ENCODE results near the gene ENOPH1.
"Not testable (repeated sequence)": the region's sequence is repeated elsewhere in the genome, so short reads cannot be mapped to it uniquely, and the experiment has no call there.

ENOPH1 gene

DNA sequence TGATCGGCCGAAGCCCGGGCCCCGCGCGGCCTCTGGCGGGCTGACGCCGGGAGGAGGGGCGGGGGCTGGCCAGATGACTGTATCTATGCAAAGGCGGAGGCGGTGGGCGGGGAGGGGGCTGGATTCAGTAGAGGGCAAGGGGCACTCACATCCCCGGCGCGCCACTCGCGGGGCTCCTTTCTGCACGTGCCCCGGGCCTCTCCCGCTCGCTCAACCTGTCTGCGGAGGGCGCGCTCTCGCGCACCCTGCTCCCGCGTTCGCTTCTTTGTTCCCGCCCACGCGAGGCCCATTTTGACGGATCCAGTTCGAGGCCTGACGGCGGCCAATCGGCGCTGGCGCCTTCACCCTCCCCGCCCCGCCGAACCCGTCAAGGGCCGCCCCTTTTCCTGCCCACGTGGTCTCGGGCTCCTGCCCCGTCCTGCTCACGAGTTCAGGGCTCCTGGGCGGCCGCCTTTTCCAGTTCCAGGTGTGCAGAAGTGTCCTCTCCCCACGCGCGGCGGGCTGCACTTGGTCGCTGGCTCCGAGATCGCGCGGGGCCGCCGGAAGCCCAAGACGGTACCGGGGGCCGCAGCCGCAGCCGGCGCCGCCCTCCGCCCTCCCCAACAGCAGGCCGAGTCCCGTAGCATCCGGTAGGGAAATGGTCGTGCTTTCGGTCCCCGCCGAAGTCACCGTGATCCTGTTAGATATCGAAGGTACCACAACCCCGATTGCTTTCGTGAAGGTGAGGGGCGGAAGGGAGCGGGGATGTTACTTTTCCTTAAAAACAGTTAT is at the start of gene ENOPH1, which contains the start of gene HNRNPDL:
TSS of gene ENOPH1 (plus strand) at position 398 of the 771 bp plus-strand sequence. CDS start at position 638, 240 bp downstream.
TSS of gene HNRNPDL (minus strand) at position 270 of the 771 bp plus-strand sequence. CDS start 772 bp downstream, outside the sequence.
- H3K36me3 ChIP-seq (ENCODE audit: control insufficient read depth, insufficient read depth, low read length) = peaks cover 46% of the 10 kb centered on the region
- no peaks in the 10 kb centered on the region for H3K27me3 ChIP-seq (ENCODE audit: control insufficient read depth, insufficient read depth, low read length)
- H3K9me3 ChIP-seq (ENCODE audit: control insufficient read depth, insufficient read depth, low read depth, low read length) = no peaks in the 10 kb centered on the region
- peak within 1 kb of the TSS; percentile 100 for H3K9ac ChIP-seq (ENCODE audit: low read length)
- peak within 1 kb of the TSS; percentile 97 for H3K27ac ChIP-seq (ENCODE audit: low read depth, low read length)
- peaks cover 3% of the 10 kb centered on the region; the same call in 1 of the 2 replicates for H3K4me1 ChIP-seq (ENCODE audit: control insufficient read depth, insufficient read depth, low read length)
- H3K4me3 ChIP-seq (ENCODE audit: low read depth, low read length) = peak within 1 kb of the TSS; percentile 85

DNA sequence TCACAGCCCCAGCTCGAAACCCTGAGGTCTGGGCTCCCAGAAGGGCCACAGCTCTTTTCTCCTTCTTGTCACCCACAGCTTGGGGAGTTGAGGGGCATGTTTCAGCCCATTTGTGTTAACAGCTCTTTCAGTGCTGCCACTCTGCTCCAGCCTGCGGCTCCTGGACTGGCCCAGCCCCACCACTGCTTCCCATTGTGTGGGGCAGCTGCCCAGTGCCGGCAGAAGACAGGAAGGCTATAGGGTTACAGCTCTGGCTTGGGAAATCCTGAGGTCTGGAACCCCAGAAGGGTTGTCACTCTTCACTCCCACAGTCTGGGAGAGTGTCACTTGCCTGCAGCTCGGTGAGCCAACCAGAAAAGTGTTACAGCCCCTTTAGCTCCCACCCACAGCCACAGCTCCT is 49.6 kb upstream of the ENOPH1 start:
- Histone ChIP-seq H3K4me1 (ENCODE audit: control insufficient read depth, insufficient read depth, low read length) (peaks cover 3% of the 10 kb centered on the region; the same call in 1 of the 2 replicates), H3K27me3 (ENCODE audit: control insufficient read depth, insufficient read depth, low read length) (no peaks in the 10 kb centered on the region), H3K4me3 (ENCODE audit: low read depth, low read length) (no peak overlapping the region), H3K9me3 (ENCODE audit: control insufficient read depth, insufficient read depth, low read depth, low read length) (peaks cover 12% of the 10 kb centered on the region), H3K9ac (ENCODE audit: low read length) (no peak overlapping the region), H3K36me3 (ENCODE audit: control insufficient read depth, insufficient read depth, low read length) (no peaks in the 10 kb centered on the region; the same call in 1 of the 2 replicates), H3K27ac (ENCODE audit: low read depth, low read length) (no peak overlapping the region)

DNA sequence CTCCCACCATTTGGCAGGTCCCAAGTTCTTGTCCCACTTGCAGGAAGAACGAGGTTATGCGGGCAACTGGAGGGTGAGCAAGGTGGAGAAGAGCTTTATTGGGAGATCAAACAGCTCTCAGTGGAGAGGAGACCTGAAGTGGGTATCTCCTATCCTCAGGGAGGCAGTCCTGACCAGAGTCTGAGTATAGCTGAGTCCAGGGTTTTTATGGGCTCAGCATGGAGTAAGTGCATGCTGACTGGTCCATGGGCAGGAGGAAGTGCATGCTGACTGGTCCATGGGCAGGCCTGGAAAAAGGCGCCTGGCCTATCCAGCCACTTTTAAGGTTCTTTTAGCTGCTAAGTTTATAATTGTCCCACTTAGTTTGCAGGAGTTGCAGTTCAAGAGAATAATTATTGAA is 49.2 kb upstream of the ENOPH1 start:
- H3K27me3 ChIP-seq (ENCODE audit: control insufficient read depth, insufficient read depth, low read length) = no peaks in the 10 kb centered on the region
- no peak overlapping the region for H3K9ac ChIP-seq (ENCODE audit: low read length)
- peaks cover 16% of the 10 kb centered on the region for H3K9me3 ChIP-seq (ENCODE audit: control insufficient read depth, insufficient read depth, low read depth, low read length)
- no peaks in the 10 kb centered on the region; the same call in 1 of the 2 replicates for H3K36me3 ChIP-seq (ENCODE audit: control insufficient read depth, insufficient read depth, low read length)
- H3K27ac ChIP-seq (ENCODE audit: low read depth, low read length) = no peak overlapping the region
- no peaks in the 10 kb centered on the region for H3K4me1 ChIP-seq (ENCODE audit: control insufficient read depth, insufficient read depth, low read length)
- H3K4me3 ChIP-seq (ENCODE audit: low read depth, low read length) = no peak overlapping the region

DNA sequence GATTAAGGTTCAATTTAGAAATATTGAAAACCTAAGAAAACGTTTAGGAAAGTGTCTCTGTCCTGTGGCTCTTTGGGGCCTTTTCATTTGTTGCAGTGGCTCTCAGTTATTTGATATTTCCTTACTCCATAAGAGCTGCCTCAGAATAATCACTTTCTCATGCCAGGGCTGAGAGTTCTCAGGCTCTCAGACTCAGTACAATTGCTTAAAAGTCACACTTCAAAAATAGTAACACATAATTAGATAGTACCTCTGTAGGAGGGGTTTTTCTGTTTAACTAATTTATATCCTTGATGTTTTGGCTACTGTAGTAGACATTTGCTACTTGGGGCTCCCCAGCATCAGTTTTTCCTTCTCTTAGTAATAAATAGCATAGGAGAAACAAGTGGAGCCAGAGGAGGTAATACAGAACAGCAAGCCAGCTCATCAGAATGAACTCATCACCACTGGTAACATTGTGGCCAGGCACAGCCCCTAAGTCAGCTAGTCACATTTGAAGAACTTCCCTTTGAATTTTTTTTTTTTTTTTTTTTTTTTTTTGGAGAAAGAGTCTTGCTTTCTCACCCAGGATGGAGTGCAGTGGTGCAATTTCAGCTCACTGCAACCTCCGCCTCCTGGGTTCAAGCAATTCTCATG is 48.6 kb upstream of the ENOPH1 start:
- Histone ChIP-seq H3K9ac (ENCODE audit: low read length) (no peak overlapping the region), H3K27ac (ENCODE audit: low read depth, low read length) (no peak overlapping the region), H3K36me3 (ENCODE audit: control insufficient read depth, insufficient read depth, low read length) (no peaks in the 10 kb centered on the region), H3K9me3 (ENCODE audit: control insufficient read depth, insufficient read depth, low read depth, low read length) (peaks cover 18% of the 10 kb centered on the region), H3K4me3 (ENCODE audit: low read depth, low read length) (no peak overlapping the region), H3K27me3 (ENCODE audit: control insufficient read depth, insufficient read depth, low read length) (no peaks in the 10 kb centered on the region), H3K4me1 (ENCODE audit: control insufficient read depth, insufficient read depth, low read length) (no peaks in the 10 kb centered on the region)

DNA sequence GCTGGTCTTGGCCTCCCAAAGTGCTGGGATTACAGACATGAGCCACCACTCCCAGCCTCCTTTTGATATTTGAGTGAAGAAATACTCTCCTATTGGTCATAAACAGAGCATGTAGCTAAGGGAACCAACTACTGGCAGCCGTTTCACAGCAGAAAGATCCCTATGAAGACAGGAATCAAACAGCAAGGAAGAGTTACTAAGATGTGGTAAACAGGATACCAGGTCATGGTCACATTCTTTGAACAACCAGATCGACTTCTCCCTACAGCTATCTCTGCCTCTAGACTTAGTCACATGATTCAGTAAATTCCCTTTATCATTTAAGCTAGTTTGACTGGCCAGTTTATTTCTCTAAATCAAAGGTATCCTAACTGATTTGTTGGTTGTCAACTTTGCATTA is 47.6 kb upstream of the ENOPH1 start:
- Histone ChIP-seq H3K4me1 (ENCODE audit: control insufficient read depth, insufficient read depth, low read length) (no peaks in the 10 kb centered on the region), H3K27me3 (ENCODE audit: control insufficient read depth, insufficient read depth, low read length) (no peaks in the 10 kb centered on the region), H3K9me3 (ENCODE audit: control insufficient read depth, insufficient read depth, low read depth, low read length) (peaks cover 19% of the 10 kb centered on the region), H3K27ac (ENCODE audit: low read depth, low read length) (no peak overlapping the region), H3K36me3 (ENCODE audit: control insufficient read depth, insufficient read depth, low read length) (no peaks in the 10 kb centered on the region), H3K4me3 (ENCODE audit: low read depth, low read length) (no peak overlapping the region), H3K9ac (ENCODE audit: low read length) (no peak overlapping the region)

DNA sequence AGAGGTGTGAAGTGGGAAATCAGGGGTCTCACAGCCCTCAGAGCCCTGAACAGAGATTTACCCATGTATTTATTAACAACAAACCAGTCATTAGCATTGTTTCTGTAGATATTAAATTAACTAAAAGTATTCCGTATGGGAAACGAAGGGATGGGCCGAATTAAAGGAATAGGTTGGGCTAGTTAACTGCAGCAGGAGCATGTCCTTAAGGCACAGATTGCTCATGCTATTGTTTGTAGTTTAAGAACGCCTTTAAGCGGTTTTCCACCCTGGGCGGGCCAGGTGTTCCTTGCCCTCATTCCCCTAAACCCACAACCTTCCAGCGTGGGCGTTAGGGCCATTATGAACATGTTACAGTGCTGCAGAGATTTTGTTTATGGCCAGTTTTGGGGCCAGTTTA is 44.1 kb upstream of the ENOPH1 start:
- not testable (repeated sequence) for H3K4me3 ChIP-seq (ENCODE audit: low read depth, low read length); H3K27me3 ChIP-seq (ENCODE audit: control insufficient read depth, insufficient read depth, low read length); H3K9ac ChIP-seq (ENCODE audit: low read length); H3K36me3 ChIP-seq (ENCODE audit: control insufficient read depth, insufficient read depth, low read length); H3K4me1 ChIP-seq (ENCODE audit: control insufficient read depth, insufficient read depth, low read length); H3K27ac ChIP-seq (ENCODE audit: low read depth, low read length)
- peaks cover 19% of the 10 kb centered on the region for H3K9me3 ChIP-seq (ENCODE audit: control insufficient read depth, insufficient read depth, low read depth, low read length)

DNA sequence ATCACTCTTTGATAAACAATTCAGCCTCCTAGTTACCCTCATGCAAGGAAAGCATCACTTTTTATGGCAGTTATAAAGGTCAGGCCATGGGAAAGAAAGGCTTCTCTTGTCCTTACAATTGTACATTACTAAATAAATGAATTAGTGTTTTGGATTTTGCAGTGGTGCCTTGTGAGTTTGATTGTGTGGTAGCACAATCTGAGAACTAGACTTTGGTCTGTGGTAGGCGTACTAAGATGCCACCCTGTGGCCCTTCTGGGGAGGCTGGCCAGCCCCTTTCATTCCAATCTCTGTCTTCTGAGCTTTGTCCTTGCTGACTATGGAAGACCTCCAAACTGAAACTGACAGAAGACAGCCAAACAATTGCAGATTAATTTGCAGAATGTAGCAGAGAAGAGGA is 42.0 kb upstream of the ENOPH1 start:
- H3K4me1 ChIP-seq (ENCODE audit: control insufficient read depth, insufficient read depth, low read length) = no peaks in the 10 kb centered on the region
- no peaks in the 10 kb centered on the region for H3K36me3 ChIP-seq (ENCODE audit: control insufficient read depth, insufficient read depth, low read length)
- peaks cover 19% of the 10 kb centered on the region for H3K9me3 ChIP-seq (ENCODE audit: control insufficient read depth, insufficient read depth, low read depth, low read length)
- no peak overlapping the region for H3K4me3 ChIP-seq (ENCODE audit: low read depth, low read length)
- no peaks in the 10 kb centered on the region for H3K27me3 ChIP-seq (ENCODE audit: control insufficient read depth, insufficient read depth, low read length)
- H3K9ac ChIP-seq (ENCODE audit: low read length) = no peak overlapping the region
- no peak overlapping the region for H3K27ac ChIP-seq (ENCODE audit: low read depth, low read length)

DNA sequence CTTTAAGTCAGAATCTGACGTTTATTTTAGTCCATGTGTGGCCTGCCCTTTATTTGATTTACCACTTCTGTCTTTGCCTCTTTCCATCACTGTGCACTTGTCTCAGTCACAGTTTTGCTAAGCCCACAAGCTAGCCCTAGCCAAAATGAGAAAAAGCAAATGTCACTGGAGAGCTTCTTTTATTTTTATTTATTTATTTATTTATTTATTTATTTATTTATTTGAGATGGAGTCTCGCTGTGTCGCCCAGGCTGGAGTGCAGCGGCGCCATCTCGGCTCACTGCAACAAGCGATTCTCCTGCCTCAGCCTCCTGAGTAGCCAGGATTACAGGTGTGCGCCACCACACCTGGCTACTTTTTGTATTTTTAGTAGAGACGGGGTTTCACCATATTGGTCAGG is 40.3 kb upstream of the ENOPH1 start:
- H3K9me3 ChIP-seq (ENCODE audit: control insufficient read depth, insufficient read depth, low read depth, low read length) = peaks cover 15% of the 10 kb centered on the region
- not testable (repeated sequence) for H3K9ac ChIP-seq (ENCODE audit: low read length); H3K4me3 ChIP-seq (ENCODE audit: low read depth, low read length); H3K36me3 ChIP-seq (ENCODE audit: control insufficient read depth, insufficient read depth, low read length); H3K27ac ChIP-seq (ENCODE audit: low read depth, low read length); H3K27me3 ChIP-seq (ENCODE audit: control insufficient read depth, insufficient read depth, low read length); H3K4me1 ChIP-seq (ENCODE audit: control insufficient read depth, insufficient read depth, low read length)

DNA sequence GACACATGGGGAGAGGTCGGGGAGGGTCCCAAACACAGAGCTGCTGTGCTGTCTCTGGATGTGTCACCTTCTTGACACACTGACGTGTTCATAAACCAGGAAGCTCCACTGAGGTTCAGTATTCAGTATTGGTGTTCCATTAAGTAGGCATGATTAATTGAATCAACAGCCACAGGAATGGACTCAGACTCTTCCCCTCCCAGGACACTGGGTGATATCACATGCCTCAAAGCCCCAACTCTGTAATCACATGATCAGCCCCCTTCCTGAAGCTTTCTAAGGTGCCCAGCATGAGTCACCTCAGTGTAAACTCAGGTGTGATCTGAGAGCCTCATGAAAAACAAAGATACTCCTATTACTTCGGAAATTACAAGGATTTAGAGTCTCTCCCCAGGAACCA is 35.5 kb upstream of the ENOPH1 start:
- no peak overlapping the region for H3K4me3 ChIP-seq (ENCODE audit: low read depth, low read length)

DNA sequence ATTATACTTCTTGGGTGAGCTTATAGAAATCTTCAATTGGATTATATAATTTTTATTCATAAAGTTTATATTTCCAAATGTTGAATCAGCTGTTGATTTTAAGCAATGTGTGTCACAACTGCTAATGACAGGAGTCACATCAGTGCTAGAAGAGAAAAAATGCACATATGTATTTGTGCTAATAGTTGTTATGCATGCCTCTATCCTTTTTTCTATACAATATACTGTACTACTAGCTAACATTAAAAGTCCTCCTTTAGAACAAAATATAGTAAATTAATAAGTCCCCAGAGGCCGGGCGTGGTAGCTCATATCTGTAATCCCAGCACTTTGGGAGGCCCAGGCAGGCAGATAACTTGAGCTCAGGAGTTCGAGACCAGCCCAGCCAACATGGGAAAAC is 32.9 kb upstream of the ENOPH1 start:
- no peaks in the 10 kb centered on the region for H3K27me3 ChIP-seq (ENCODE audit: control insufficient read depth, insufficient read depth, low read length)
- no peak overlapping the region for H3K4me3 ChIP-seq (ENCODE audit: low read depth, low read length)
- no peak overlapping the region for H3K9ac ChIP-seq (ENCODE audit: low read length)
- H3K27ac ChIP-seq (ENCODE audit: low read depth, low read length) = no peak overlapping the region
- H3K4me1 ChIP-seq (ENCODE audit: control insufficient read depth, insufficient read depth, low read length) = no peaks in the 10 kb centered on the region
- H3K9me3 ChIP-seq (ENCODE audit: control insufficient read depth, insufficient read depth, low read depth, low read length) = no peaks in the 10 kb centered on the region
- no peaks in the 10 kb centered on the region for H3K36me3 ChIP-seq (ENCODE audit: control insufficient read depth, insufficient read depth, low read length)

More for the DNA sequence above, 35.5 kb upstream of the ENOPH1 start:
- H3K9me3 ChIP-seq (ENCODE audit: control insufficient read depth, insufficient read depth, low read depth, low read length) = no peaks in the 10 kb centered on the region
- no peaks in the 10 kb centered on the region for H3K4me1 ChIP-seq (ENCODE audit: control insufficient read depth, insufficient read depth, low read length)
- no peak overlapping the region for H3K27ac ChIP-seq (ENCODE audit: low read depth, low read length)
- H3K9ac ChIP-seq (ENCODE audit: low read length) = no peak overlapping the region
- H3K36me3 ChIP-seq (ENCODE audit: control insufficient read depth, insufficient read depth, low read length) = no peaks in the 10 kb centered on the region
- no peaks in the 10 kb centered on the region for H3K27me3 ChIP-seq (ENCODE audit: control insufficient read depth, insufficient read depth, low read length)

DNA sequence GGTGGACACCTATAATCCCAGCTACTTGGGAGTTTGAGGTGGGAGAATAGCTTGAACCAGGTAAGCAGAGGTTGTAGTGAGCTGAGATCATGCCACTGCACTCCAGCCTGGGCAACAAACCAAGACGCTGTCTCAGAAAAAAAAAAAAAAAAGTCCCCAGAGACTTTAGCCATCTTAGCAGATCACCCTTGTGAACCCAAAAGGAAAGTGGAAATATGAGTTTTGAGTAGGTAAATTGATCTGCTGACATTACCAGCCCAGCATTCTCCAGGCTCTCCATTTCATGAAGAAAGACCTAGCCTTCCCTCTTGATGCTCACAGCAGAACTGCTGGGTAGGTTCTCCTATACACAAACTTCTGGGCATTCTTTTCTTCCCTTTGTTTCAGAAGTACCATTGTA is 32.1 kb upstream of the ENOPH1 start:
- Histone ChIP-seq H3K4me1 (ENCODE audit: control insufficient read depth, insufficient read depth, low read length) (no peaks in the 10 kb centered on the region), H3K36me3 (ENCODE audit: control insufficient read depth, insufficient read depth, low read length) (no peaks in the 10 kb centered on the region), H3K27ac (ENCODE audit: low read depth, low read length) (no peak overlapping the region), H3K4me3 (ENCODE audit: low read depth, low read length) (no peak overlapping the region), H3K9ac (ENCODE audit: low read length) (no peak overlapping the region), H3K9me3 (ENCODE audit: control insufficient read depth, insufficient read depth, low read depth, low read length) (no peaks in the 10 kb centered on the region), H3K27me3 (ENCODE audit: control insufficient read depth, insufficient read depth, low read length) (no peaks in the 10 kb centered on the region)
